HG03280 (cell line): ENCODE measurements around the gene AVPR1A.
"Not testable (repeated sequence)": the region's sequence is repeated elsewhere in the genome, so short reads cannot be mapped to it uniquely, and the experiment has no call there.

ENCODE experiments used
- ATAC-seq: cut with Tn5 transposase; IDR thresholded peaks from one replicate; pipeline ENCODE4 v1.9.1; 2021; ENCODE audit warnings: mild to moderate bottlenecking, moderate library complexity; ENCODE audit not compliant: unreplicated experiment

AVPR1A gene

DNA sequence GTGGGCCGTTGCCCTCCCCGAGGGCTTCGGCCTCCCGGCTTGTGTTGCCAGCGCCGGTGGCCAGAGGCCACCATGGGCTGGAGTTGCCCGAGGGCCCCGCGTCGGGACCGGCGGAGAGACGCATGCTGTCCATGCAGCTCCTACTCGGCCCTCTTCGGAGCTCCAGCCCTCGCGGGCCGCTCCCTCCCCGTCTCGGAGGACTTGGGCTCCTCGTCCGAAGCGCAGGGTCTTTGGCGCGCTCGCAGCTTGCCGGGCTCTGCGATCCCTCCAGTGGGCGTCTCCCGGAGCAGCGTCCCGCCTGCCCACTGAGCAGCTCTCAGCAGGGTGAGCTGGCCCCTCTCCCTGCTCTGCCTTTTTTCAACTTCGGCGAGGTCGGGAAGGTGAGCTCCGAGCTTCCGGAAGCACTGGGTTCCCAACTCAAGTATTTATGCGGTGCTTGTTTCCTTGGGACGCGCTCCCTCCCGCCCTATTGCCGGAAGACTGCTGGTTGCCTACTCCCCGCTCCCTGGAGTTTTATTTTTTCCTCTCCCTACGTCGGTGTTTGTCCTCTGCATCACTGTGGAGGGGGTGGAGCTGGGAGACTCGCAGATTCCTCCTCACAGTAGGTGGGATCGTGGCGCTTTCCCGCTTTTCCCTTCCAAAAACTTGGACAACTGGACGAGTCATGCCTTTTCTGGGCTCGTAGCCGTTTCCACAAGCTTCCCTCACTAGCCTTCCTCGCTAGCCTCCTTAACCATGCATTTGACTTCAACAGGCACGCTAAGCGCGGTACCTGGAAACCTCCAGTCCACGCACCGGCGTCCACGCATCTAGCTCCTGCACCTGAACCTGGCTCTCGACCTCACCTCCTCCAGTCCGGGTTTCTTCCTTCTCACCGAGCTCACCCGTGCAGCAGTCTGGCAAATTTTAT is at the start of gene AVPR1A:
TSS of gene AVPR1A (minus strand) at position 489 of the 910 bp plus-strand sequence. CDS start at position 124, 365 bp downstream.
- ATAC-seq, result no peak

DNA sequence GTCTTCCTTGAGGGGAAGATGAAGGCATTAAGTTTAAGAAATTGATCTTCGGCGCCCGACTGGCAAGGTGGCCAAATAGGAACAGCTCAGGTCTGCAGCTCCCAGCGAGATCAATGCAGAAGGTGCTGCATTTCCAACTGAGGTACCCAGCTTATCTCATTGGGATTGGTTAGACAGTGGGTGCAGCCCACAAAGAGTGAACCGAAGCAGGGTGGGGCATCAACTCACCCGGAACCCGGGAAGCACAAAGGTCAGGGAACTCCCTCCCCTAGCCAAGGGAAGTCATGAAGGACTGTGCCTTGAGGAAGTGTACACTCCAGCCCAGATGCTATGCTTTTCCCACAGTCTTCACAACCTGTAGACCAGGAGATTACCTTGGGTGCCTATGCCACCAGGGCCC is 45.2 kb upstream of the AVPR1A start:
- ATAC-seq, result no peak

DNA sequence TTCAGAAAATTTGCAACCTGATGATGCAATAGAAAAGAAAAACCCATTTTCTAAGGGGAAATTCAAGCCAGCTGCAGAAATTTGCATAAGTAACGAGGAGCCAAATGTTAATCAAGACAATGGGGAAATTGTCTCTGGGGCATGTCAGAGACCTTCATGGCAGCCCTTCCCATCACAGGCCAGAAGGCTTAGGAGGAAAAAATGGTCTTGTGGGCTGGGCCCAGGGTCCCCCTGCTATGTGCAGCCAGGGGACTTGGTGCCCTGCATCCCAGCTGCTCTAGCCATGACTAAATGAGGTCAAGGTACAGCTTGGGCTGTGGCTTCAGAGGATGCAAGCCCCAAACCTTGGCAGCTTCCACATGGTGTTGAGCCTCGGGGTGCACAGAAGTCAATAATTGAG is 28.2 kb upstream of the AVPR1A start:
- ATAC-seq, result no peak

DNA sequence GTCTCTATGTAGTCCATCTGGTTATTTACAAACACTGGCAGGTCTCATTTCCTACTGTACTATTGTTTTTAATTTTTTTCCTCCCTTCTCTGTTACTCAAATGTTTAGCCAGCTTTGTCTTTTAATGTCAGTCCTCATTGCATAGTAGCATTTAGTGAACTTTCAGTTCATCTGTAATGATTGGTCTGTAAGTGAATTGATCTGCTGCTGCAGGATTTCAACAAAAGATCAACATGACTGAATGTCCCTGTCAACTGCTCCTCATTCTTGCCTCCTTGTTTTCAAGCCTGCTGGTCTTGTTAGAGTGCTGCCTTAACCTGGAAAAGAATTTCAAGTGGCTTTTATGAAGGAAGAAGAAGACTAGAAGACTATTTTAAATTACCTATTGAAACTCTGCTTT is 19.3 kb upstream of the AVPR1A start:
- ATAC-seq, result no peak

DNA sequence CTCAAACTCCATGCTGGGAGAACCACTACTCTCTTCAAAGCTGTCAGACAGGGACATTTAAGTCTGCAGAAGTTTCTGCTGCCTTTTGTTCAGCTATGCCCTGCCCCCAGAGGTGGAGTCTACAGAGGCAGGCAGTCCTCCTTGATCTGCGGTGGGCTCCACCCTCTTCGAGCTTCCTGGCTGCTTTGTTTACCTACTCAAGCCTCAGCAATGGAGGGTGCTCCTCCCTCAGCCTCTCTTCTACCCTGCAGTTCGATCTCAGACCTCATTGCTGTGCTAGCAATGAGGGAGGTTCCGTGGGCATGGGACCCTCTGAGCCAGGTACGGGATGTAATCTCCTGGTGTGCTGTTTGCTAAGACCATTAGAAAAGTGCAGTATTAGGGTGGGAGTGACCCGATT is 16.7 kb upstream of the AVPR1A start:
- ATAC-seq, result not testable (repeated sequence)

DNA sequence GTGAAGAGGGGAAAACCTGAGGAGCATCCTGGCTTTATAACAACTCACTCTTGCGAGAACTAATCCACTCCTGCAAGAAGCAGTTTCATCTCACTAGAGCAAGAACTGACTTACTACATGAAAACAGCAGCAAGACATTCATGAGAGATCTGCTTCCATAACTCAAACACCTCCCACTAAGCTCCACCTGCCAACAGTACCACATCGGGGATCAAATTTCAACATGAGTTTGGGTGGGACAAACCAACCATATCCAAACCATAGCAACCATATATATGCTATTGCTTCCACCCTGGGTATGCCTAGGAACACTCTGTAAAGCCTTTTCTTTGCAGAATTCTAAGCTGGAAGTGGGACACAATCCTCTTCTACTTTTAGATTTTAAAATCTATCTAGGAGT is 13.9 kb upstream of the AVPR1A start:
- no peak for ATAC-seq

DNA sequence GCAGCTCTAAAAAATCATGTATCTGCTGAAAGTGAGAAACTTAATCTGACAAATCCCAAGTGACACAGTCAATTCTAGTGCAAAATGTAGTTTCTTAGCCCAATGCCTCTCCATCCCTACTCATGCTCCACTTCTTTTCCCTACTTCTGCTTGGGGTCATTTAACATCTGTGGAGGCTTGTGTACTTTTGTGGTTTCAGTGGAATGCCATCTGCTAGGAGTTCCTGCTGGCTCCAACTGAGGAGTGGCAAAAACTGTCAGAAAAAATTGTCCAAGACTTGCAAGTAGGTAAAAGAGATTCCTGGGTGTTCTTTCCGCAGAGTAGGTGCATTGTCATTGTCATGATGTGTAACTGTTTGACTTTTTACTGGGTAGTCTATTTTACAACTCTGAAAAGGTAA is 12.5 kb upstream of the AVPR1A start:
- ATAC-seq, result no peak

DNA sequence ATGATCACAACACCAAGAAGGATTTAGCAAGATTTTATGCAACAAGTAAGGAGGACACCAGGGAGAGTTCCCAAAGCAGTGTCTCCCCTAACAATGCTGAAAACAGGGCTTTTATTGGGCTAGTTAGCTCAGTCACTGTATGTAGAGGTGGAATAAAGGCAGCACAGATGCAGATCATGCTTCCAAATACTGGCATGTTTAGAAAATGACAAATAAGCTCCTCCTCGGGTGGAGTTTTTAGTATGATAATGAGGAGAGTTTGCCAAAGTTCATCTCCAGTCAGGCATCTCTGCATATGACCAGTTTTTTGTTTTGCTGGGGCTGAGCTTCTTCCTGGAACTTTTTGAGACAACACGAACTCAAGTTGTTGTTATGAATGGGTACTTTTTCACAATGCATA is 4.4 kb upstream of the AVPR1A start:
- no peak for ATAC-seq

DNA sequence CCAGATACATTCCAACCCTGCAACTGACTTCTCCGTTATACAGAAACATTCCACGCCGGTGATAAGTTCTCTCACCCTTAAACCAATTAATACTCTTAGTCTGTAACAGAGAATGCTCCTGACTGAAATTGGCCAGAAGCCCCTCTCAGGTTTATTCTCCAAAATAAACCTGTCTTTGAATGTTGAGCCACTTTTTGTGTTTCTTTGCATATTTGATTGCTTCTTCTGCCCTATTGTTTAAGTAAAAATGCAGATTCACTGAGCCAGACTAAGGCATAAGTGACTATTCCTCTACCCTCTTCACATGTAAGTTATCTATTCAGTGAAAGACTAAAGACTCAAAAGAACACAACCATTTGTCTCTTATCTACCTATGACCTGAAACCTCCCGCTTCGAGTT is 3.6 kb upstream of the AVPR1A start:
- no peak for ATAC-seq

DNA sequence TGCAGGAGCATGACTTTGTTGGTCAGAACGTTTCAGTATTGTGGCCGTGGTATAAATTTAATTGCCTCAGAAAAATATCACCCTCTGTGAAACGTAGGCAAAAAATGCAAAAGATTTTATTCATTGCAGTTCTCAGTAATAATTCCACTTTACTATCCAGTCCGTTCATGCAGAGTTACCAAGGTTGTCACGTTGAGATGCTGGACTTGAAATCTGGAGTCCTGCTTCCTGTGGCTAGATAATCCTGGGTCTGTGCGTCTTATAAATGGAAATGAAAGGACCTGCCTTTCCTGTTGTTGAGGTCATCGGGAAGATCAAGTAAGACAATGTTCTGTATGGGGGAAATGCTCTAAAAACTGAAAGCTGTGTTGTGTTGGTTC is 1.3 kb upstream of the AVPR1A start:
- ATAC-seq, result no peak

DNA sequence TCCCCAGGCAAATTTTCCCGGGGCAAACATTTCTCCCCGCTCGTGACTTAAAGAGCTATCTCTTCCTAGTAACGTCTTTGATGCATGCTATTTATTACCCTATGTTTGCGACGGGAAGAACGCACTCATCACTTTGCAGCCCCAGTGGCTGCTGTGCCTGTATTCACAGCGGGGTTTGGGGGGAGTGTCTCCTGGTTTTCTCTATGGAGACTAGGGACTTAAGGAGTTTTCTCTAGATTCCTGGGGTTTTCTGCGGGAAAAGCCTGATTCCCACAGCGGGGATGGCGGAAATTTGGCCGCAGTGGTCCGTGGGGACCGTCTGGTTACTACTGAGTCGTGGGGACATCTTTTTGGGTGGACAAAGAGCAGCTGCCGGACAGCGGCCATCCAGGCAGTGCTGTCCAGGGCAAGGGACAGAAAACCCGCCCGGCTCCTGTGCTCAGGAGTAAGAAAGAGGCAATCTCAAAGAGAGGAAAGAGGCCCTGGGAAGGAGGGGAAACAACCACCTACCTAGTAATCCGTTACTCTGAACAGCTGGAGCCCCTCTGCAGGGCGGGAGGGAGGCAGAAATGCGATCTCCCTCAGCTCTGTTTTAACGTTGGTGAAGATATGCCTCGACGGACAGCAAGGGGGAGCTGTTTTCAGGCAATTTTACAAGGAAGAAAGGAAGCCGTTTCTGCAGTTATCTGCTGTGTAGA is 771 bp upstream of the AVPR1A start:
- peak; percentile 64 for ATAC-seq

DNA sequence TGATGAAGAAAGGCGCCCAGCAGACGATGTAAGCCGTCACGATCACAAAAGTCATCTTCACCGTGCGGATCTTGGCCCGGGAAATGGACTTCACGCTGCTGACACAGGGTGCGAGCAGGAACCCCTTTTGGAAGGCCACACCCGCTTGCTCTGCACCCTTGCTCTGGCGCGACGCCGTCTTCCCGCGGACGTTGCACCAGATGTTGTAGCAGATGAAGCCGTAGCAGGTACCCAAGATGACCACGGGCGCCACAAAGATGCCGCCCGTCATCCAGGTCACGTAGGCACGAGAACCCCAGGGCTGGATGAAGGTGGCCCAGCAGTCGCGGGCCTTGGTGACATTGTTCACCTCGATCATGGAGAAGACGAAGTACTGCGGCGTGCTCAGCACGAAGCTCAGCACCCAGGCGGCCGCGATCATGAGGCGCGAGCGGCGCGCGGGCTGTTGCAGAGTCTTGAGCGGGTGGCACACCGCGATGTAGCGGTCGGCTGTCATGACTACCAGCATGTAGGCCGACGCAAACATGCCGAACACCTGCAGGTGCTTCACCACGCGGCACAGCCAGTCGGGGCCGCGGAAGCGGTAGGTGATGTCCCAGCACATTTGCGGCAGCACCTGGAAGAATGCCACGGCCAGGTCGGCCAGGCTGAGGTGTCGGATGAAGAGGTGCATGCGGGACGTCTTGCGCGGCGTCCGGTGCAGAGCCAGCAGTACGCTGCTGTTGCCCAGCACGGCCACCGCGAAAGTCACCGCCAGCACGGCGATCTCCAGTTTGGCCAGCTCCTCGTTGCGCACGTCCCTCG is 890 bp downstream of the AVPR1A start:
- ATAC-seq, result no peak

DNA sequence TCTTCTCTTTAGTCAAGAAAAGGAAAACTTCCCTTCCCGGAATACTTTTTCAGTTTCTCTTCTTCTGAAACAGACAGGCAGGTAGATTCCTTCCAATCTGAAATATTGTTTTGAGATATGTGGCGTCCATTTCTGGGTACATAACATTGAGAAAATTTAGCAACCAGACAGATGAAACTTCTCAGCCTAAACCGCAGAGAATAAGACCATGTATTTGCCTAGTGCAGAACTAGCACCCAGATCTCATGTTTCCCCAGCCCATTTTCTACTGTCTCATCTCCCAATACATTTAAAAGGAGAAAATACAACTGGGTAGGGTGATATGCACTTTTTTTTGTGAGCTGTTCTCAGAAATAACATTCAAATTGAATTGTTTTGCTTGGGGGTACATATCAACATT is 6.4 kb downstream of the AVPR1A start:
- ATAC-seq, result no peak

DNA sequence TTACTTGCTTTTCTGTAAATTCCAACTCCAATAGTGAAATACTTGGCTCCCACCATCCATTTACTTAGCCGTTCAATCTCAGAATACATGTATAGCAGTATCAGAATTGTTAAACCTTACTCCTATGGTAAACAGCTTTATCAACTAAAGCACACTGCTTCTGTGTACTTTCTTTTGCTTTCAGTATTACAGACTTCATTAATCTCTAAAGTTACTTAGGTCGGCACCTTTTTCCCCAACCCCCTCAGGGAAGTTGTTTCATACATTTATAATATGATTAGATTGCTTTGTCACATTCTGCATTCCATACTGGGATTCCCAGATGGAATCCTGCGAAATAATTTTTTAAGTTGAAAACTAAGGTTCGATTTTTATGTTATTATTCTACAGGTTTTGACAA is 12.5 kb downstream of the AVPR1A start:
- no peak for ATAC-seq

DNA sequence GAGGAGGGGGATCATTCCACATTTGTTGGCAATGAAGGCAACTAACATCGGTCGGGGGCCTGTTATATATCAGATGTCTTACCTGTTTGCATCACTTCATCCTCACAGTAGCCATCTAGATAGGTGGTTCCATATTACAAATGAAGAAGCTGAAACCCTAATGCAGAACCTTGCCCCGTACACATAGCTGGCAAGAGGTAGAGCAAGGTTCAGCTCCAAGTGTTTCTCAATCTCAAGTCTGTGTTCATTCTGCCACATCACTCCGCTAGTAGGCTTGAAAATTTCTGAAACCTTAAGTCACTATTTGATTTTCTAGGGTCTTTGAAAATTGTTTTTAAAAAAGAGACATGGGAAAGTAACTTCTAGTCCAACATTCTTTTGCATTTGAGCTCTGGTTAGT is 17.0 kb downstream of the AVPR1A start:
- no peak for ATAC-seq

DNA sequence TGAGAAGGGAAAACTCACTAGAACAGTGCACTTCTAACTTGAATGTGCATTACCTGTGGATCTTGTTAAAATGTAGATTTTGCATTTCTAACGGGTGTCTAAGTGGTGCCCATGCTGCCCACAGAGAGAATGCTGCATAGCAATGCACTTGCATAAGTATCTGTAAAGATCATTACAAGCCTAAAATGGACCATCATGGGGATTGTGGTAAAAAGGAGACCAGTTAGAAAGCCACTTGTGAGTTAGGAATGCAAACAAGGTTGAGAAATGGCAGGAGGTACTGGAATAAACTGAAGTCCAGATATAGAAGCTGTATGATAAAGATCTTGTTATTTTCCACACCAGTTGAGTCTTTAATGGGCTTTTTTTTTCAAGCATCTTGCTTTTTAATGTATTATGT is 18.8 kb downstream of the AVPR1A start:
- ATAC-seq, result no peak

DNA sequence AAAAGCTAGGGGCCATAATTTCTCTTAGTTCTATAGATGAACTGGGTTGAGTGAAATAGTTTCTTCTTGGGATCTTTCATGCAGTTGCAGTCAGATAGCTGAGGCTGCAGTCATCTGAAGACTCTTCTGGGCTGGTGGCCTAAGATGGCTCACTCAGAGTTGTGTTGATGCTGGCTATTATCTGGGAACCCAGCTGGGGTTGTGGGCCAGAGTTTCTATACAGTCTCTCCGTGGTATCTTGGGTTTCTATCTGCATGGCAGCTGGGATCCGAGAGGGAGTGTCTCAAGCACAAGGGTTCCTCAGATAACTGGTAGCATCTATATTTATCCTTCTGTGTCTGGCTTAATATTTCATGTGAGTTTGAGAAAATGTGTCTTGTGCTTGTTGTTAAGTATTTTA is 21.1 kb downstream of the AVPR1A start:
- ATAC-seq, result no peak

DNA sequence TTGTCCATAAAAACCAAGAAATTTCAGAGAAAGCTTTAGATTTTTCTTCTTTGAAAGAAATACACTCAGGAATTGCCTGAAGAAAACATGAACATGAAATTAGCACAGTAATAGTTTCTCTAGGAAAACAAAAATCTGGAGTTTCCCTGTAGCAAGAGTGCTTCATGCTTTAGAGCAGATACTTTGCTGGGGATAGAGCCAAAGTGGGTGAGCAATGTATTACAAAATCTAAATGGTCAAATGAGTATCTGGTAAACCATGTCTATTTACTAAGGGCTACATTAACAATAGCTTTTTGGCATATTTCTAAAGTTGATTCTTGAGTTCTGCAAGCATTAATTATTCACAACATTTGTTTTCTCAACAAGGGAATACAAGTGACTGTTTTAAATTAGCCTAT is 26.2 kb downstream of the AVPR1A start:
- no peak for ATAC-seq

DNA sequence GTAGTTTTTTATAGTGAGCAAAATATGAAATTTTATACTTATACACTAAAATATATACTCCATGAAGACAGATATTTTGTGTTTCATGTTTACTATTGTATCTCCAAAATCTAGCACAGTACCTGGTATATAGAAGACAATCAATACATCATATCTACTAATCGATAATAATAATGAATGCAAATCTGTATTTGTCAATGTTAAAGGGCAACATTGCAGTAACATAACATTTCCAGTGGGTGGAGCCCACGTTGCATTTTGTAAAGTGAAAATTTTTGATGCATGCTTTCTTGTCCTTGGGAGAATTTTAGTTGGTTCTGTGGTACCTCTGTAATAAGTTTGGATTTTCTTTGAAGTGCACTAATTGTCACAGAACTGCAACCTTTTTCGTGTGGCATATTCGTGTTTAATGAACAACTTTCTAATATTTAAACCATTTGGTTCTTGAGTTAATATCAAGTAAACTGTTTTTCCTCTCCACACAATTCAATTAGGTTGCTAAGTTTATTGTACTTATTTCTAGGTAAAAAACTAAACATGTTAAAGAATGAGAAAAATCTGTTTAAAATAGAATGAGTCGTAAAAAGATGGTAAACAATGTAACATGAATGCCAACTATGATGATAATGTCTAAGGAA is 47.4 kb downstream of the AVPR1A start:
- no peak for ATAC-seq

DNA sequence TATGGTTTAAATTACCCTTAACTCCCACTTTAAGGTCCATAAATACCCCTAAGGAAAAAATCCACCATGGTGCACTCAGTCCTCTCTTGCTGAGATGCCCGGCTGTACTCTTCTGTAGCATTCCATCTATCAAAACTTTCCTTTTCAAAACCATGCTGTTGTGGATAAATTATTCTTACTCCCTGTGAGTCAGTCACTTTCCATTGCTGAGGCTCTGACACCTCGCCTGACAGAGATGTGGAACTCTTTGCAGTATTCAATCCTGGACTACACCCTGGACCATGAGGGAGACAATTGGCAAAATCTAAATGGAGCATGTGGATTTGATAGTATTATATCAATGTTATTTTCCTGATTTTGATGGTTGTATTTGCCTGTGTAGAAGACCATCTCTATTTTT is 49.1 kb downstream of the AVPR1A start:
- no peak for ATAC-seq

DNA sequence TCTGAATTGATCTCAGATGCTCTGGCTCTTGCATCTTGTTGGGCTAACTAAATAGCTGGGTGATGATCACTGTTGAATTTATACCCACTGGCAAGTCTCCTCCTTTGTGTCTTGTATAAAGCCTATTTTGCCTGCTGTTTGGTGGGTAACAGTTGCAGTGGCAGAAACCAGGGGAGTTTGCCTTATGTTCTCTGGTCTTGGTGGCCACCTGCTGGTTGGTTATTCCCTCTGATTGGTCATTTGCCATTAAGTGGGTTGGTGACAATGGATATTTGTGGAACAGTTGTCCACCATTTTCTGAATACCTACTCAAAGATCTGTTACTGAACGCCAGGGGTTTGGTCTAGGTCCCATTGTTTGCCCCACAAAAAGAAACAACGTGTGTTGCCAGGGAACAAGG is 52.1 kb downstream of the AVPR1A start:
- no peak for ATAC-seq
